Rectal smooth muscle tissue (tissue), 1 donor: Measurements from ENCODE around the gene ARHGAP45.

Experiments
- H3K27ac ChIP-seq: one replicate; pipeline ENCODE4 v1.7.0; 2013; ENCODE audit warnings: low read depth, low read length, inconsistent platforms
- H3K27me3 ChIP-seq: one replicate; pipeline ENCODE4 v1.7.0; 2013; ENCODE audit warnings: low read length; ENCODE audit not compliant: control insufficient read depth, insufficient read depth
- H3K36me3 ChIP-seq: one replicate; pipeline ENCODE4 v1.7.0; 2013; ENCODE audit warnings: low read length; ENCODE audit not compliant: control insufficient read depth, insufficient read depth
- H3K4me1 ChIP-seq: one replicate; pipeline ENCODE4 v1.7.0; 2013; ENCODE audit warnings: low read length; ENCODE audit not compliant: control insufficient read depth, insufficient read depth
- H3K4me3 ChIP-seq: one replicate; pipeline ENCODE4 v1.7.0; 2013; ENCODE audit warnings: low read length
- H3K9ac ChIP-seq: one replicate; pipeline ENCODE4 v1.7.0; 2013; ENCODE audit warnings: low read length

ARHGAP45 gene

DNA sequence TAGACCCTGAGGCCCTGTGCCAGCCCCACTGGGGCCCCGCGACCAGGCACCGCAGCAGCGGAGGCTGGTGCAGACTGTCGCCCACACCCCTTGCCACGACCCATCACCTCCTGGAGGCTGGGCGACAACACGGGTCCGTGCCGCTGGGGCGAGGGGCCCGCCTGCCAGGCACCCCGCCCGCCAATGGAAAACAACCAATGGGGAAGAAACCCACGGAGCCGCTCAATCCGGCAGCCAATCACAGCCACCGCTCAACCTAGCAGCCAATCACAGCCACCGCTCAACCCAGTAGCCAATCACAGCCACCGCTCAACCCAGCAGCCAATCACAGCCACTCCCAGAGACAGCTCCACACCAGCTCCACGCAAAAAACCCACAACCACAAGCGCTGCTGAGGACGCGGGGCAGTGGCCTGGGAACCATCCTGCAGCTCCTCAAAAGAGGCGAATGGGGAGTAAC, 66.5 kb downstream of the ARHGAP45 start:
- Histone ChIP-seq H3K9ac (no peak overlapping the region), H3K36me3 (no peaks in the 10 kb centered on the region), H3K4me1 (peaks cover 4% of the 10 kb centered on the region)

DNA sequence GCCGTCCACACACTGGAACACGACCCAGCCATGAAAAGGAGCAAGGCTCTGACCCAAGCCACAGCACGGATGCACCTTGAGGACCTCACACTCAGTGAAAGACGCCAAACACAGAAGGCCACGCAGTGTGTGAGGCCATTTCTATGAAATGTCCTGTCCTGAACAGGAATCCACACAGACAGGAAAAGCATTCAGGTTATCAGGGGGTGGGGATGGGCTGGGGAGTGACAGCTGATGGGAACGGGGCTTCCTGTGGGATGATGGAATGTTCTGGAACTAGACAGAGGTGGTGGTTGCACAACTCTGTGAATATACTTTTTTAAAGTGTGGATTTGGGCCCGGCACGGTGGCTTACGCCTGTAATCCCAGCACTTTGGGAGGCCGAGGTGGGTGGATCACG, 67.5 kb downstream of the ARHGAP45 start:
- Histone ChIP-seq H3K4me1 (peaks cover 4% of the 10 kb centered on the region), H3K27me3 (no peaks in the 10 kb centered on the region), H3K9ac (no peak overlapping the region), H3K36me3 (no peaks in the 10 kb centered on the region), H3K4me3 (no peak overlapping the region), H3K27ac (no peak overlapping the region)

More for the DNA sequence above, 66.5 kb downstream of the ARHGAP45 start:
- Histone ChIP-seq H3K27ac (no peak overlapping the region), H3K4me3 (no peak overlapping the region), H3K27me3 (no peaks in the 10 kb centered on the region)

GRCh38 chr19:1135454-1135853, 68.5 kb downstream of the ARHGAP45 start:
- Histone ChIP-seq H3K36me3 (no peaks in the 10 kb centered on the region), H3K27me3 (no peaks in the 10 kb centered on the region), H3K4me1 (peaks cover 4% of the 10 kb centered on the region), H3K9ac (no peak overlapping the region), H3K4me3 (no peak overlapping the region), H3K27ac (peak overlapping the region; percentile 18)

DNA sequence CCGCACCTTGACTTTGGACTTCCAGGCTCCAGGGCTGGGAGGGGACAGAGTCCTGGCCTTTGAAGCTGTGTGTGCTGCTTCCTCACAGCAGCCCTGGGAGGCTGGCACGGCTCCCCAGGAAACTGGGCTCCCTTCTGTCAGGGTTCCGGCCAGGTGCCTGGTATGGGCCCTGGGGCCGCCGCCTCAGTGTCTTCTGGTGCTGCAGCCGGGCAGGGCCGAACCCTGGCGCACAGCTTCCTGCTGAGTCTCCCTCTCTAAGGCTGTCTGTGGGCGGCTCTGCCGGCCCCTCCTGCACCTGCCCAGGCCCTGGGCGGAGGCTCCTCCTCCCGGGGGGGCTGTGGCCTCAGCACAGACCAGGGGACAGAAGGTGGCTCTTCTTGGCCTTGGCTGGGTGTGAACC, 69.2 kb downstream of the ARHGAP45 start:
- Histone ChIP-seq H3K4me3 (no peak overlapping the region), H3K27ac (no peak overlapping the region), H3K9ac (no peak overlapping the region), H3K27me3 (no peaks in the 10 kb centered on the region), H3K4me1 (peaks cover 4% of the 10 kb centered on the region), H3K36me3 (peaks cover 2% of the 10 kb centered on the region)
